ENCODE data around the gene GIPC1. TPM values are rescaled to one million over a fixed set of nuclear protein-coding genes. Genes with fewer than 3 reads are reported as not detected.

The GIPC1 gene
- total and polyA plus RNA-seq, 12 donors, result 41.6 to 84.1 (median 46.6) TPM

GRCh38 chr19:14478113-14478545, 17.8 kb downstream of the GIPC1 start:
- DNase-seq (no peak), ATAC-seq (peak in 1 of 8 donors; percentile 12)
- H3K4me3 ChIP-seq, result no peak overlapping the region
- no peak overlapping the region for H3K27ac ChIP-seq
- no peaks in the 10 kb centered on the region for H3K9me3 ChIP-seq
- peaks cover 0 to 29% (median 21%) of the 10 kb centered on the region in 7 donors for H3K27me3 ChIP-seq
- H3K36me3 ChIP-seq, result peaks cover 0 to 55% (median 27%) of the 10 kb centered on the region in 9 donors
- H3K4me1 ChIP-seq, result peaks cover 3 to 41% (median 20%) of the 10 kb centered on the region in 9 donors
- intact Hi-C loops (cut with DNase I), result loop anchor here in 1 of 10 donors (10.0 kb wide), 1 partner anchor 343 kb away; the partner anchor contains the start of gene ASF1B
- 79% methylated on average over 24 of the region's 24 CpGs for WGBS, 2 donors
- TF ChIP-seq CTCF (IDR thresholded peaks at IDR 0.05), result no peak

GRCh38 chr19:14477418-14478112, 18.4 kb downstream of the GIPC1 start:
- H3K4me1 ChIP-seq, result peaks cover 5 to 47% (median 25%) of the 10 kb centered on the region in 9 donors

GRCh38 chr19:14476673-14477401, 19.1 kb downstream of the GIPC1 start:
- peaks cover 11 to 54% (median 33%) of the 10 kb centered on the region in 9 donors for H3K4me1 ChIP-seq
- H3K4me3 ChIP-seq, result no peak overlapping the region
- intact Hi-C loops (cut with DNase I), result loop anchor here in 1 of 10 donors (10.0 kb wide), 1 partner anchor 342 kb away; the partner anchor contains the start of gene ASF1B
- ATAC-seq (peak in 3 of 8 donors; percentile 7 to 41 (median 16)), DNase-seq (no peak)
- 61 to 66% methylated on average over 26 of the region's 26 CpGs for WGBS, 2 donors
- peaks cover 4 to 39% (median 31%) of the 10 kb centered on the region in 7 donors for H3K27me3 ChIP-seq
- TF ChIP-seq CTCF (IDR thresholded peaks at IDR 0.05), result no peak
- no peaks in the 10 kb centered on the region for H3K9me3 ChIP-seq
- H3K36me3 ChIP-seq, result peaks cover 0 to 42% (median 25%) of the 10 kb centered on the region in 9 donors
- H3K27ac ChIP-seq, result no peak overlapping the region

More at GRCh38 chr19:14477418-14478112, 18.4 kb downstream of the GIPC1 start:
- Histone ChIP-seq H3K27ac (no peak overlapping the region), H3K4me3 (no peak overlapping the region), H3K27me3 (peaks cover 1 to 35% (median 27%) of the 10 kb centered on the region in 7 donors), H3K9me3 (no peaks in the 10 kb centered on the region), H3K36me3 (peaks cover 0 to 50% (median 27%) of the 10 kb centered on the region in 9 donors)
- intact Hi-C loops (cut with DNase I), result loop anchor here in 1 of 10 donors (10.0 kb wide), 1 partner anchor 343 kb away; the partner anchor contains the start of gene ASF1B
- TF ChIP-seq CTCF (IDR thresholded peaks at IDR 0.05), result no peak
- DNase-seq, result peak in 1 of 2 donors; percentile 44
- WGBS, 2 donors, result 66 to 69% methylated on average over 10 of the region's 10 CpGs
- peak in 2 of 8 donors; percentile 7 to 15 for ATAC-seq

- peaks cover 0 to 44% (median 27%) of the 10 kb centered on the region in 9 donors for H3K36me3 ChIP-seq
- no peaks in the 10 kb centered on the region for H3K9me3 ChIP-seq
- WGBS, 2 donors, result 81 to 89% methylated on average over 7 of the region's 7 CpGs
- H3K4me3 ChIP-seq, result no peak overlapping the region
- peaks cover 11 to 57% (median 33%) of the 10 kb centered on the region in 9 donors for H3K4me1 ChIP-seq
- DNase-seq (no peak), ATAC-seq (no peak)
- peaks cover 4 to 39% (median 31%) of the 10 kb centered on the region in 7 donors for H3K27me3 ChIP-seq
- TF ChIP-seq CTCF (IDR thresholded peaks at IDR 0.05), result no peak
- intact Hi-C loops (cut with DNase I), result loop anchor here in 1 of 10 donors (10.0 kb wide), 1 partner anchor 341 kb away; the partner anchor contains the start of gene ASF1B
- no peak overlapping the region for H3K27ac ChIP-seq
Measured at GRCh38 chr19:14476327-14476672, 19.6 kb downstream of the GIPC1 start.
